Measurements from ENCODE around the gene UBXN2A. TPM values are rescaled to one million over a fixed set of nuclear protein-coding genes. Genes with fewer than 3 reads are reported as not detected.
A peak's percentile ranks its signal among the peaks of the same experiment; 100 is the strongest.

The UBXN2A gene
- total RNA-seq, 1 donor from 2014 or later: 10.5 TPM

DNA sequence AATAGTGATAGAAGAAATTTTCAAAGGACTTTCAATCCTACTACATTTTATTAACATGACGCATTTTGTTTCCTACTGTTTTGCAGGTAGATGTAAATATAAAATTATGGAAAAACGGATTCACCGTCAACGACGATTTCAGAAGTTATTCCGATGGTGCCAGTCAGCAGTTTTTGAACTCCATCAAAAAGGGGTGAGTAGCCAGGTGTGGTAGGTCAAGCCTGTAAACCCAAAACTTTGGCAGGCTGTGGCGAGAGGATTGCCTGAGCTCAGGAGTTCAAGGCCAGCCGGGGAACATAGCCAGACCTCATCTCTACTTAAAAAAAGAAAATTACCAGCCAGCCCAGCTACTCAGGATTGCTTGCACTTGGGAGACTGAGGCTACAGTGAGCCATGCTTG, 36.6 kb downstream of the UBXN2A start:
- Histone ChIP-seq H3K4me3 (ENCODE audit: low read depth, low read length) (no peak overlapping the region), H3K36me3 (ENCODE audit: control insufficient read depth, insufficient read depth, low read length) (peaks cover 3% of the 10 kb centered on the region), H3K27me3 (ENCODE audit: control insufficient read depth, insufficient read depth, low read length) (no peaks in the 10 kb centered on the region)
- FAIRE-seq (no peak), DNase-seq (ENCODE audit: low read depth) (no peak)
- TF ChIP-seq CTCF (IDR thresholded peaks at IDR 0.05; ENCODE audit: insufficient read depth, low read length, severe bottlenecking): no peak

GRCh38 chr2:23988371-23988770, 48.1 kb downstream of the UBXN2A start:
- Histone ChIP-seq H3K4me3 (ENCODE audit: low read depth, low read length) (no peak overlapping the region), H3K27me3 (ENCODE audit: control insufficient read depth, insufficient read depth, low read length) (no peaks in the 10 kb centered on the region), H3K36me3 (ENCODE audit: control insufficient read depth, insufficient read depth, low read length) (peaks cover 1% of the 10 kb centered on the region)
- peak; percentile 42 for DNase-seq (ENCODE audit: low read depth)
- no peak for FAIRE-seq
- TF ChIP-seq CTCF (IDR thresholded peaks at IDR 0.05; ENCODE audit: insufficient read depth, low read length, severe bottlenecking): peak; percentile 40

DNA sequence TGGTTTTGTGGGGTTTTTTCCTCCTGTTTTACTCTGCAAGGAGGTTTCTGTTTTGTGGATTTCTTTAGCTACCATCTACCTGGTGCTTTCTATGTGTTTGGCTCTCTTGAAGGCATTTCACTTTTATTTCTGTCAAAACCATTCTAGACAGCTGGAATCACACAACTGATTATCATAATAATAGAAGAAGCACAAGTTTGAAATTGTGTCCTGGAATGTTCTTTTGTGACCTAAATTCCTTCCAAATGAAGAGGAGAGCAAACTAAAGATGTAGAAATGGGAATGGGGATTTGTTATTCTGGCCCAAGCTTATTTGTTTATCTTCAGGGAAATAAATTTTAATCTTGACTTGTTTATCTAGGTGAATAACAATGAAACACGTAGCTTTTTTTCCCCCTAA, 52.7 kb downstream of the UBXN2A start:
- no peak for TF ChIP-seq CTCF (IDR thresholded peaks at IDR 0.05; ENCODE audit: insufficient read depth, low read length, severe bottlenecking)
- DNase-seq (ENCODE audit: low read depth): no peak
- peaks cover 1% of the 10 kb centered on the region for H3K36me3 ChIP-seq (ENCODE audit: control insufficient read depth, insufficient read depth, low read length)
- H3K27me3 ChIP-seq (ENCODE audit: control insufficient read depth, insufficient read depth, low read length): no peaks in the 10 kb centered on the region
- H3K4me3 ChIP-seq (ENCODE audit: low read depth, low read length): no peak overlapping the region
- no peak for FAIRE-seq

- Histone ChIP-seq H3K36me3 (ENCODE audit: control insufficient read depth, insufficient read depth, low read length) (peaks cover 1% of the 10 kb centered on the region), H3K27me3 (ENCODE audit: control insufficient read depth, insufficient read depth, low read length) (no peaks in the 10 kb centered on the region), H3K4me3 (ENCODE audit: low read depth, low read length) (no peak overlapping the region)
- no peak for DNase-seq (ENCODE audit: low read depth)
- TF ChIP-seq CTCF (IDR thresholded peaks at IDR 0.05; ENCODE audit: insufficient read depth, low read length, severe bottlenecking): no peak
- FAIRE-seq: no peak
Observed at GRCh38 chr2:23993736-23994269, 53.5 kb downstream of the UBXN2A start.

GRCh38 chr2:23994567-23994966, 54.3 kb downstream of the UBXN2A start:
- no peak overlapping the region for H3K4me3 ChIP-seq (ENCODE audit: low read depth, low read length)
- no peaks in the 10 kb centered on the region for H3K27me3 ChIP-seq (ENCODE audit: control insufficient read depth, insufficient read depth, low read length)
- DNase-seq (ENCODE audit: low read depth) (no peak), FAIRE-seq (no peak)
- no peak for TF ChIP-seq CTCF (IDR thresholded peaks at IDR 0.05; ENCODE audit: insufficient read depth, low read length, severe bottlenecking)
- H3K36me3 ChIP-seq (ENCODE audit: control insufficient read depth, insufficient read depth, low read length): peaks cover 1% of the 10 kb centered on the region

GRCh38 chr2:24007693-24008092, 67.4 kb downstream of the UBXN2A start:
- no peaks in the 10 kb centered on the region for H3K27me3 ChIP-seq (ENCODE audit: control insufficient read depth, insufficient read depth, low read length)
- no peak for DNase-seq (ENCODE audit: low read depth)
- no peak for FAIRE-seq
- H3K36me3 ChIP-seq (ENCODE audit: control insufficient read depth, insufficient read depth, low read length): no peaks in the 10 kb centered on the region
- no peak overlapping the region for H3K4me3 ChIP-seq (ENCODE audit: low read depth, low read length)
- TF ChIP-seq CTCF (IDR thresholded peaks at IDR 0.05; ENCODE audit: insufficient read depth, low read length, severe bottlenecking): no peak

Data from bronchial epithelial cell (primary cell).